ENCODE results near the gene CAVIN2.

Gene CAVIN2

GRCh38 chr2:191840921-191841320 lies 6.0 kb downstream of the CAVIN2 start:
- no peak for TF ChIP-seq CTCF (conservative IDR thresholded peaks at IDR 0.05; ENCODE audit: low read depth, low read length)
- no peak for DNase-seq (ENCODE audit: low read depth)

GRCh38 chr2:191839918-191840804 lies 6.7 kb downstream of the CAVIN2 start:
- DNase-seq (ENCODE audit: low read depth): no peak
- no peak overlapping the region for H3K4me3 ChIP-seq (ENCODE audit: low read length)
- TF ChIP-seq CTCF (conservative IDR thresholded peaks at IDR 0.05; ENCODE audit: low read depth, low read length): no peak

More at GRCh38 chr2:191840921-191841320, 6.0 kb downstream of the CAVIN2 start:
- H3K4me3 ChIP-seq (ENCODE audit: low read length): no peak overlapping the region

GRCh38 chr2:191838526-191838925 lies 8.4 kb downstream of the CAVIN2 start:
- TF ChIP-seq CTCF (conservative IDR thresholded peaks at IDR 0.05; ENCODE audit: low read depth, low read length): no peak
- no peak for DNase-seq (ENCODE audit: low read depth)
- H3K4me3 ChIP-seq (ENCODE audit: low read length): no peak overlapping the region

GRCh38 chr2:191836853-191837769 lies 9.8 kb downstream of the CAVIN2 start:
- H3K4me3 ChIP-seq (ENCODE audit: low read length): no peak overlapping the region
- no peak for TF ChIP-seq CTCF (conservative IDR thresholded peaks at IDR 0.05; ENCODE audit: low read depth, low read length)
- DNase-seq (ENCODE audit: low read depth): no peak

- TF ChIP-seq CTCF (conservative IDR thresholded peaks at IDR 0.05; ENCODE audit: low read depth, low read length): no peak
- H3K4me3 ChIP-seq (ENCODE audit: low read length): no peak overlapping the region
- DNase-seq (ENCODE audit: low read depth): no peak
These were observed 10.4 kb downstream of the CAVIN2 start for GRCh38 chr2:191836471-191836852.

GRCh38 chr2:191835539-191836350 lies 11.1 kb downstream of the CAVIN2 start:
- TF ChIP-seq CTCF (conservative IDR thresholded peaks at IDR 0.05; ENCODE audit: low read depth, low read length): no peak
- no peak overlapping the region for H3K4me3 ChIP-seq (ENCODE audit: low read length)
- DNase-seq (ENCODE audit: low read depth): no peak

Measured in retinal pigment epithelial cell (primary cell).